HG03558 (cell line): ENCODE results near the gene CSHL1.

ENCODE experiments used
- ATAC-seq: cut with Tn5 transposase; IDR thresholded peaks from one replicate; pipeline ENCODE4 v1.9.1; 2021; ENCODE audit warnings: moderate number of reproducible peaks; ENCODE audit not compliant: unreplicated experiment; ENCODE audit errors: extremely low read depth

CSHL1 gene

GRCh38 chr17:63911041-63911635 lies at the start of gene CSHL1:
CSHL1 (minus strand) TSS chr17:63911258; CDS start chr17:63911196, 62 bp downstream.
- no peak for ATAC-seq

GRCh38 chr17:63960430-63960829 lies 49.4 kb upstream of the CSHL1 start:
- no peak for ATAC-seq

- no peak for ATAC-seq
Observed at GRCh38 chr17:63960006-63960405, 48.9 kb upstream of the CSHL1 start.

GRCh38 chr17:63956296-63956920 lies 45.4 kb upstream of the CSHL1 start:
- no peak for ATAC-seq

GRCh38 chr17:63955791-63956190 lies 44.7 kb upstream of the CSHL1 start:
- ATAC-seq = no peak

- ATAC-seq = no peak
Observed at GRCh38 chr17:63955232-63955631, 44.2 kb upstream of the CSHL1 start.

GRCh38 chr17:63954402-63955063 lies 43.5 kb upstream of the CSHL1 start:
- ATAC-seq = no peak

- ATAC-seq = no peak
Observed at GRCh38 chr17:63950940-63951907, 40.2 kb upstream of the CSHL1 start.

- no peak for ATAC-seq
Observed at GRCh38 chr17:63949576-63950250, 38.7 kb upstream of the CSHL1 start.

GRCh38 chr17:63948521-63948920 lies 37.5 kb upstream of the CSHL1 start:
- ATAC-seq = no peak

- ATAC-seq = no peak
Observed at GRCh38 chr17:63947711-63948330, 36.8 kb upstream of the CSHL1 start.

- no peak for ATAC-seq
Observed at GRCh38 chr17:63946440-63947363, 35.6 kb upstream of the CSHL1 start.

GRCh38 chr17:63945784-63946439 lies 34.9 kb upstream of the CSHL1 start:
- no peak for ATAC-seq

- ATAC-seq = no peak
Observed at GRCh38 chr17:63944736-63945499, 33.9 kb upstream of the CSHL1 start.

GRCh38 chr17:63943745-63944144 lies 32.7 kb upstream of the CSHL1 start:
- no peak for ATAC-seq

- ATAC-seq = no peak
Observed at GRCh38 chr17:63942309-63942985, 31.4 kb upstream of the CSHL1 start.

- no peak for ATAC-seq
Observed at GRCh38 chr17:63941751-63942150, 30.7 kb upstream of the CSHL1 start.
